Measurements from ENCODE around the gene MRTFA.

DNA sequence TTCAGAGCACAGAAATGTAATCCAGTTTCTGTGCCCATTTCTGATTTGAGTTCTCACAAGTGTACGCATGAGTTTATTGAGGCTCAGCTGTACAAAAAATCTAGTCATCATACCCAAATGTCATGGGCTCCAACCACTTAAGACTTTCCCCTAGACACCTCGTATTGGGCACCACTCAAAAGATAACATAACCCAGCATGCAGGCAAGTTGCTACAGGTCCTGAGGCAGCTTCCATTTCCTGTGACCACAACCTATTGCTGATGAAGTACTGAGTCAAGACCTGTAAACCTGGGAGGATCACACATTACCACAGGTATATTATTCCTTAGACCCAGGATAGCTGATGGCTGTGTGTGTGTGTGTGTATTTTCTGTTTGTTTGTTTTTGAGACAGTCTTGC is 95.2 kb downstream of the MRTFA start:
- TF ChIP-seq EZH2 (IDR thresholded peaks at IDR 0.05; ENCODE audit: borderline replicate concordance, low read length): no peak
- TF ChIP-seq, protein P1, sequence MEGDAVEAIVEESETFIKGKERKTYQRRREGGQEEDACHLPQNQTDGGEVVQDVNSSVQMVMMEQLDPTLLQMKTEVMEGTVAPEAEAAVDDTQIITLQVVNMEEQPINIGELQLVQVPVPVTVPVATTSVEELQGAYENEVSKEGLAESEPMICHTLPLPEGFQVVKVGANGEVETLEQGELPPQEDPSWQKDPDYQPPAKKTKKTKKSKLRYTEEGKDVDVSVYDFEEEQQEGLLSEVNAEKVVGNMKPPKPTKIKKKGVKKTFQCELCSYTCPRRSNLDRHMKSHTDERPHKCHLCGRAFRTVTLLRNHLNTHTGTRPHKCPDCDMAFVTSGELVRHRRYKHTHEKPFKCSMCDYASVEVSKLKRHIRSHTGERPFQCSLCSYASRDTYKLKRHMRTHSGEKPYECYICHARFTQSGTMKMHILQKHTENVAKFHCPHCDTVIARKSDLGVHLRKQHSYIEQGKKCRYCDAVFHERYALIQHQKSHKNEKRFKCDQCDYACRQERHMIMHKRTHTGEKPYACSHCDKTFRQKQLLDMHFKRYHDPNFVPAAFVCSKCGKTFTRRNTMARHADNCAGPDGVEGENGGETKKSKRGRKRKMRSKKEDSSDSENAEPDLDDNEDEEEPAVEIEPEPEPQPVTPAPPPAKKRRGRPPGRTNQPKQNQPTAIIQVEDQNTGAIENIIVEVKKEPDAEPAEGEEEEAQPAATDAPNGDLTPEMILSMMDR (conservative IDR thresholded peaks at IDR 0.05 in 1 of 2, IDR thresholded peaks at IDR 0.05 in 1 of 2; ENCODE audit: extremely low read depth in 1 of 2, insufficient read depth in 1 of 2, low read depth in 1 of 2, low read length in 2 of 2): no peak
